Hippocampal formation (tissue), 2 donors: ENCODE data around the gene PARD3B.

Experiments
- DNase-seq, 2 donors: peaks; one replicate each; lab custom pipeline; 2025; lab: John Stamatoyannopoulos, UW

Gene PARD3B

GRCh38 chr2:204754898-204755297 is 209.6 kb downstream of the PARD3B start:
- DNase-seq, result no peak

GRCh38 chr2:204763974-204764703 is 218.9 kb downstream of the PARD3B start:
- DNase-seq, result no peak

- no peak for DNase-seq
These were observed 225.5 kb downstream of the PARD3B start for GRCh38 chr2:204770735-204771134.

GRCh38 chr2:204771721-204772120 is 226.4 kb downstream of the PARD3B start:
- no peak for DNase-seq

- no peak for DNase-seq
These were observed 227.3 kb downstream of the PARD3B start for GRCh38 chr2:204772546-204772945.

- DNase-seq, result no peak
These were observed 230.5 kb downstream of the PARD3B start for GRCh38 chr2:204775766-204776165.

- no peak for DNase-seq
These were observed 231.7 kb downstream of the PARD3B start for GRCh38 chr2:204776781-204777559.

- no peak for DNase-seq
These were observed 234.5 kb downstream of the PARD3B start for GRCh38 chr2:204779771-204780170.

GRCh38 chr2:204781941-204782340 is 236.7 kb downstream of the PARD3B start:
- DNase-seq, result no peak

GRCh38 chr2:204790076-204790475 is 244.8 kb downstream of the PARD3B start:
- DNase-seq, result no peak

GRCh38 chr2:204791230-204791629 is 246.0 kb downstream of the PARD3B start:
- DNase-seq, result no peak

- no peak for DNase-seq
These were observed 249.3 kb downstream of the PARD3B start for GRCh38 chr2:204794624-204795023.

GRCh38 chr2:204795156-204795555 is 249.9 kb downstream of the PARD3B start:
- no peak for DNase-seq

- no peak for DNase-seq
These were observed 251.3 kb downstream of the PARD3B start for GRCh38 chr2:204796581-204796980.

- DNase-seq, result no peak
These were observed 254.5 kb downstream of the PARD3B start for GRCh38 chr2:204799791-204800190.

- no peak for DNase-seq
These were observed 263.2 kb downstream of the PARD3B start for GRCh38 chr2:204808494-204808893.

- DNase-seq, result no peak
These were observed 279.6 kb downstream of the PARD3B start for GRCh38 chr2:204824751-204825453.

- no peak for DNase-seq
These were observed 280.4 kb downstream of the PARD3B start for GRCh38 chr2:204825681-204826080.

- no peak for DNase-seq
These were observed 282.7 kb downstream of the PARD3B start for GRCh38 chr2:204827701-204828590.

- DNase-seq, result no peak
These were observed 289.6 kb downstream of the PARD3B start for GRCh38 chr2:204834716-204835384.

GRCh38 chr2:204835786-204836185 is 290.5 kb downstream of the PARD3B start:
- no peak for DNase-seq
